ENCODE results near the gene ZNF76. TPM values are rescaled to one million over a fixed set of nuclear protein-coding genes. Genes with fewer than 3 reads are reported as not detected.

ZNF76 gene
- total RNA-seq, 2 experiments from 2014 or later, result 31.0 to 59.5 TPM

GRCh38 chr6:35295036-35295435, 35.5 kb downstream of the ZNF76 start:
- H3K36me3 ChIP-seq (ENCODE audit: insufficient read depth, low read length), result peaks cover 58% of the 10 kb centered on the region
- H3K4me1 ChIP-seq (ENCODE audit: insufficient read depth, low read length, poor library complexity, severe bottlenecking), result peaks cover 42% of the 10 kb centered on the region
- TF ChIP-seq CTCF (conservative IDR thresholded peaks at IDR 0.05; ENCODE audit: low read length) (no peak), EZH2phosphoT487 (IDR thresholded peaks at IDR 0.05; ENCODE audit: borderline replicate concordance, low read depth, low read length) (no peak)
- H3K27ac ChIP-seq (ENCODE audit: low read depth, low read length, poor library complexity, severe bottlenecking), result no peak overlapping the region
- H4K20me1 ChIP-seq (ENCODE audit: insufficient read depth, low read length), result no peaks in the 10 kb centered on the region
- peaks cover 24% of the 10 kb centered on the region; the same call in 1 of the 2 replicates for H3K79me2 ChIP-seq (ENCODE audit: insufficient read depth, low read depth, low read length)
- H3K9me3 ChIP-seq (ENCODE audit: low read length), result no peaks in the 10 kb centered on the region
- H2AFZ ChIP-seq (ENCODE audit: low read length), result no peak overlapping the region
- no peak for DNase-seq (ENCODE audit: low spot score)
- ChIA-PET CTCF (ENCODE audit: unreplicated experiment) (no interaction called here), POLR2A (interaction anchor here (0.6 kb wide), 1 partner anchor 123 kb away, joined by 4 read pairs; no protein-coding TSS in a partner anchor)
- no TSS peak for BruUV-seq (replicated peaks)
- H3K9me2 ChIP-seq (ENCODE audit: insufficient read depth, low read length), result no peaks in the 10 kb centered on the region
- H3K4me3 ChIP-seq (ENCODE audit: low read depth, low read length, poor library complexity, severe bottlenecking), result no peak overlapping the region
- intact Hi-C loops (cut with micrococcal nuclease; ENCODE audit: unreplicated experiment), result no loop called here
- H3K4me2 ChIP-seq (ENCODE audit: low read length), result no peak overlapping the region

- Histone ChIP-seq H2AFZ (ENCODE audit: low read length) (no peak overlapping the region), H3K4me3 (ENCODE audit: low read depth, low read length, poor library complexity, severe bottlenecking) (no peak overlapping the region), H4K20me1 (ENCODE audit: insufficient read depth, low read length) (no peaks in the 10 kb centered on the region), H3K4me1 (ENCODE audit: insufficient read depth, low read length, poor library complexity, severe bottlenecking) (peaks cover 49% of the 10 kb centered on the region), H3K27ac (ENCODE audit: low read depth, low read length, poor library complexity, severe bottlenecking) (no peak overlapping the region), H3K4me2 (ENCODE audit: low read length) (no peak overlapping the region), H3K79me2 (ENCODE audit: insufficient read depth, low read depth, low read length) (peaks cover 28% of the 10 kb centered on the region; the same call in 1 of the 2 replicates), H3K9me3 (ENCODE audit: low read length) (no peaks in the 10 kb centered on the region), H3K9me2 (ENCODE audit: insufficient read depth, low read length) (no peaks in the 10 kb centered on the region), H3K36me3 (ENCODE audit: insufficient read depth, low read length) (peaks cover 57% of the 10 kb centered on the region)
- intact Hi-C loops (cut with micrococcal nuclease; ENCODE audit: unreplicated experiment), result no loop called here
- no TSS peak for BruUV-seq (replicated peaks)
- TF ChIP-seq CTCF (conservative IDR thresholded peaks at IDR 0.05; ENCODE audit: low read length) (no peak), EZH2phosphoT487 (IDR thresholded peaks at IDR 0.05; ENCODE audit: borderline replicate concordance, low read depth, low read length) (no peak)
- ChIA-PET CTCF (ENCODE audit: unreplicated experiment) (interaction anchor here (2.9 kb wide), 1 partner anchor 32 kb away, joined by 19 read pairs; no protein-coding TSS in a partner anchor), POLR2A (interaction anchor here (0.5 to 0.6 kb wide), 2 partner anchors 56 to 124 kb away, joined by 4 to 8 read pairs; no protein-coding TSS in a partner anchor)
- DNase-seq (ENCODE audit: low spot score), result no peak
Measured at GRCh38 chr6:35295521-35296315, 36.2 kb downstream of the ZNF76 start.

Measured in OCI-LY7 (cell line).